ENCODE measurements around the gene CDK1. TPM values are rescaled to one million over a fixed set of nuclear protein-coding genes. Genes with fewer than 3 reads are reported as not detected.

CDK1 gene
- polyA plus RNA-seq, 1 donor (not counting 4 experiments of a cell fraction or from before 2014, with no cell fraction given): 43.8 TPM

GRCh38 chr10:60762554-60762953 is 15.7 kb upstream of the CDK1 start:
- DNase-seq (ENCODE audit: low read depth, low spot score) (no peak), FAIRE-seq (peak; percentile 53)
- dilution Hi-C loops (cut with MboI; ENCODE audit: extremely low pct_ligation_motif_present, low sequenced_read_pairs): no loop called here
- Histone ChIP-seq H3K79me2 (ENCODE audit: control insufficient read depth, insufficient read depth, low read length) (no peaks in the 10 kb centered on the region), H3K9ac (ENCODE audit: control insufficient read depth, extremely low read depth, insufficient read depth, low read length) (no peak overlapping the region), H2AFZ (ENCODE audit: control insufficient read depth, low read length) (peak overlapping the region; percentile 36), H3K4me2 (ENCODE audit: control insufficient read depth, extremely low read depth, insufficient read depth, low read depth, low read length) (no peak overlapping the region), H3K27me3 (ENCODE audit: control insufficient read depth, extremely low read depth, insufficient read depth, low read length) (no peaks in the 10 kb centered on the region), H3K27ac (ENCODE audit: control insufficient read depth, insufficient read depth, low read length) (no peak overlapping the region), H3K9me1 (ENCODE audit: control insufficient read depth, extremely low read depth, insufficient read depth, low read length) (no peaks in the 10 kb centered on the region), H4K20me1 (ENCODE audit: control insufficient read depth, extremely low read depth, insufficient read depth, low read length) (no peaks in the 10 kb centered on the region), H3K36me3 (ENCODE audit: control insufficient read depth in 2 of 2, extremely low read depth in 1 of 2, insufficient read depth in 2 of 2, low read length in 2 of 2) (no peaks in the 10 kb centered on the region), H3K9me3 (ENCODE audit: control insufficient read depth, low read depth, low read length) (no peaks in the 10 kb centered on the region), H3K4me1 (ENCODE audit: control insufficient read depth, extremely low read depth, insufficient read depth, low read length) (peaks cover 22% of the 10 kb centered on the region), H3K4me3 (ENCODE audit: control insufficient read depth in 2 of 3, extremely low read depth in 1 of 3, insufficient read depth in 2 of 3, low read depth in 1 of 3, low read length in 3 of 3) (no peak overlapping the region)
- TF ChIP-seq, protein P1, sequence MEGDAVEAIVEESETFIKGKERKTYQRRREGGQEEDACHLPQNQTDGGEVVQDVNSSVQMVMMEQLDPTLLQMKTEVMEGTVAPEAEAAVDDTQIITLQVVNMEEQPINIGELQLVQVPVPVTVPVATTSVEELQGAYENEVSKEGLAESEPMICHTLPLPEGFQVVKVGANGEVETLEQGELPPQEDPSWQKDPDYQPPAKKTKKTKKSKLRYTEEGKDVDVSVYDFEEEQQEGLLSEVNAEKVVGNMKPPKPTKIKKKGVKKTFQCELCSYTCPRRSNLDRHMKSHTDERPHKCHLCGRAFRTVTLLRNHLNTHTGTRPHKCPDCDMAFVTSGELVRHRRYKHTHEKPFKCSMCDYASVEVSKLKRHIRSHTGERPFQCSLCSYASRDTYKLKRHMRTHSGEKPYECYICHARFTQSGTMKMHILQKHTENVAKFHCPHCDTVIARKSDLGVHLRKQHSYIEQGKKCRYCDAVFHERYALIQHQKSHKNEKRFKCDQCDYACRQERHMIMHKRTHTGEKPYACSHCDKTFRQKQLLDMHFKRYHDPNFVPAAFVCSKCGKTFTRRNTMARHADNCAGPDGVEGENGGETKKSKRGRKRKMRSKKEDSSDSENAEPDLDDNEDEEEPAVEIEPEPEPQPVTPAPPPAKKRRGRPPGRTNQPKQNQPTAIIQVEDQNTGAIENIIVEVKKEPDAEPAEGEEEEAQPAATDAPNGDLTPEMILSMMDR (optimal IDR thresholded peaks at IDR 0.05 in 1 of 3, IDR thresholded peaks at IDR 0.05 in 1 of 3, conservative IDR thresholded peaks at IDR 0.05 in 1 of 3; ENCODE audit: extremely low read depth in 1 of 3, insufficient read depth in 2 of 3, low read length in 3 of 3): no peak

- dilution Hi-C loops (cut with MboI; ENCODE audit: extremely low pct_ligation_motif_present, low sequenced_read_pairs): no loop called here
- Histone ChIP-seq H3K27ac (ENCODE audit: control insufficient read depth, insufficient read depth, low read length) (peak overlapping the region; percentile 22), H3K4me2 (ENCODE audit: control insufficient read depth, extremely low read depth, insufficient read depth, low read depth, low read length) (peak overlapping the region; percentile 20), H3K4me1 (ENCODE audit: control insufficient read depth, extremely low read depth, insufficient read depth, low read length) (peaks cover 10% of the 10 kb centered on the region), H3K9ac (ENCODE audit: control insufficient read depth, extremely low read depth, insufficient read depth, low read length) (no peak overlapping the region), H2AFZ (ENCODE audit: control insufficient read depth, low read length) (peak overlapping the region; percentile 34), H3K36me3 (ENCODE audit: control insufficient read depth in 2 of 2, extremely low read depth in 1 of 2, insufficient read depth in 2 of 2, low read length in 2 of 2) (no peaks in the 10 kb centered on the region), H4K20me1 (ENCODE audit: control insufficient read depth, extremely low read depth, insufficient read depth, low read length) (no peaks in the 10 kb centered on the region), H3K9me1 (ENCODE audit: control insufficient read depth, extremely low read depth, insufficient read depth, low read length) (no peaks in the 10 kb centered on the region), H3K9me3 (ENCODE audit: control insufficient read depth, low read depth, low read length) (no peaks in the 10 kb centered on the region), H3K4me3 (ENCODE audit: control insufficient read depth in 2 of 3, extremely low read depth in 1 of 3, insufficient read depth in 2 of 3, low read depth in 1 of 3, low read length in 3 of 3) (no peak overlapping the region), H3K27me3 (ENCODE audit: control insufficient read depth, extremely low read depth, insufficient read depth, low read length) (no peaks in the 10 kb centered on the region), H3K79me2 (ENCODE audit: control insufficient read depth, insufficient read depth, low read length) (no peaks in the 10 kb centered on the region)
- DNase-seq (ENCODE audit: low read depth, low spot score): peak; percentile 45
- peak; percentile 92 for FAIRE-seq
- TF ChIP-seq EZH2 (IDR thresholded peaks at IDR 0.05; ENCODE audit: low read length): no peak
- TF ChIP-seq, protein P1 (optimal IDR thresholded peaks at IDR 0.05 in 1 of 3, IDR thresholded peaks at IDR 0.05 in 1 of 3, conservative IDR thresholded peaks at IDR 0.05 in 1 of 3; ENCODE audit: extremely low read depth in 1 of 3, insufficient read depth in 2 of 3, low read length in 3 of 3): no peak
Observed at GRCh38 chr10:60767424-60767823, 10.9 kb upstream of the CDK1 start.
